OCI-LY1 (cell line): ENCODE measurements around the gene COBL.
"Not testable (repeated sequence)": the region's sequence is repeated elsewhere in the genome, so short reads cannot be mapped to it uniquely, and the experiment has no call there.

Experiments
- H2AFZ ChIP-seq: fragments of 200-600 bp; sonication (generic), shearing (Covaris generic); 2 replicates; pipeline ENCODE4 v1.6.0; 2014; ENCODE audit warnings: antibody characterized with exemption, mild to moderate bottlenecking, low read length
- H3F3A ChIP-seq: fragments of 200-600 bp; sonication (generic), shearing (Covaris generic); 2 replicates; pipeline ENCODE4 v1.6.0; 2014; ENCODE audit warnings: mild to moderate bottlenecking, antibody characterized with exemption, low read length, moderate library complexity; ENCODE audit not compliant: insufficient read depth
- H3K27ac ChIP-seq: fragments of 200-600 bp; sonication (generic); 2 replicates; pipeline ENCODE4 v1.5.1; 2014; ENCODE audit warnings: low read length, mixed run types, mild to moderate bottlenecking, low read depth; ENCODE audit not compliant: poor library complexity, severe bottlenecking
- H3K27me3 ChIP-seq: fragments of 200-600 bp; sonication (generic); 2 replicates; pipeline ENCODE4 v1.6.0; 2014; ENCODE audit warnings: antibody characterized with exemption, mild to moderate bottlenecking, low read length, moderate library complexity; ENCODE audit not compliant: insufficient read depth
- H3K36me3 ChIP-seq: fragments of 200-600 bp; sonication (generic); 2 replicates; pipeline ENCODE4 v1.6.1; 2014; ENCODE audit warnings: mild to moderate bottlenecking, antibody characterized with exemption, low read length, moderate library complexity, mixed read lengths; ENCODE audit not compliant: insufficient read depth
- H3K4me1 ChIP-seq: fragments of 200-600 bp; sonication (generic); 2 replicates; pipeline ENCODE4 v1.5.1; 2014; ENCODE audit warnings: mild to moderate bottlenecking, low read length, moderate library complexity; ENCODE audit not compliant: insufficient read depth, severe bottlenecking
- H3K4me2 ChIP-seq: fragments of 200-600 bp; sonication (generic), shearing (Covaris generic); 2 replicates; pipeline ENCODE4 v1.6.1; 2014; ENCODE audit warnings: low read length
- H3K4me3 ChIP-seq: fragments of 200-600 bp; sonication (generic); 2 replicates; pipeline ENCODE4 v1.5.1; 2014; ENCODE audit warnings: low read length, low read depth, mild to moderate bottlenecking, mixed read lengths; ENCODE audit not compliant: poor library complexity, severe bottlenecking
- H3K79me2 ChIP-seq: fragments of 200-600 bp; shearing (Covaris generic); 2 replicates; pipeline ENCODE4 v1.6.1; 2016; ENCODE audit warnings: mixed run types, low read length, mixed read lengths; ENCODE audit not compliant: insufficient read depth
- H3K9ac ChIP-seq: fragments of 200-600 bp; sonication (generic), shearing (Covaris generic); 2 replicates; pipeline ENCODE4 v1.6.1; 2014; ENCODE audit warnings: mild to moderate bottlenecking, low read length, mixed read lengths
- H3K9me2 ChIP-seq: fragments of 200-600 bp; sonication (generic), shearing (Covaris generic); 2 replicates; pipeline ENCODE4 v1.6.1; 2014; ENCODE audit warnings: low read depth, mild to moderate bottlenecking, low read length, mixed read lengths
- H3K9me3 ChIP-seq: fragments of 200-600 bp; shearing (Covaris generic); 2 replicates; pipeline ENCODE4 v1.6.1; 2014; ENCODE audit warnings: low read length, mixed read lengths
- H4K20me1 ChIP-seq: fragments of 200-600 bp; sonication (generic), shearing (Covaris generic); 2 replicates; pipeline ENCODE4 v1.6.0; 2016; ENCODE audit warnings: mild to moderate bottlenecking, low read length; ENCODE audit not compliant: insufficient read depth
- EZH2 ChIP-seq: fragments of 200-600 bp; sonication (generic), shearing (Covaris generic); IDR thresholded peaks from 2 replicates; pipeline ENCODE4 v1.8.0; 2017; ENCODE audit warnings: borderline replicate concordance, mixed run types, mild to moderate bottlenecking, antibody characterized with exemption, low read length, moderate library complexity, mixed read lengths
- TF ChIP-seq, protein P1 (sequence below): fragments of 200-600 bp; sonication (generic), shearing (Covaris generic); IDR thresholded peaks from 2 replicates; pipeline ENCODE4 v1.5.1; 2017; ENCODE audit warnings: mild to moderate bottlenecking, antibody characterized with exemption, low read length, moderate library complexity, mixed read lengths

Gene COBL

GRCh38 chr7:51213618-51214017 lies 103.0 kb downstream of the COBL start:
- Histone ChIP-seq H3F3A (no peaks in the 10 kb centered on the region), H3K4me3 (no peak overlapping the region), H3K4me2 (no peak overlapping the region), H3K9ac (no peak overlapping the region), H3K36me3 (no peaks in the 10 kb centered on the region), H3K27me3 (no peaks in the 10 kb centered on the region), H3K9me3 (no peaks in the 10 kb centered on the region), H3K79me2 (no peaks in the 10 kb centered on the region), H2AFZ (no peak overlapping the region), H3K4me1 (no peaks in the 10 kb centered on the region), H3K27ac (no peak overlapping the region), H3K9me2 (no peaks in the 10 kb centered on the region), H4K20me1 (no peaks in the 10 kb centered on the region)
- TF ChIP-seq, protein P1, sequence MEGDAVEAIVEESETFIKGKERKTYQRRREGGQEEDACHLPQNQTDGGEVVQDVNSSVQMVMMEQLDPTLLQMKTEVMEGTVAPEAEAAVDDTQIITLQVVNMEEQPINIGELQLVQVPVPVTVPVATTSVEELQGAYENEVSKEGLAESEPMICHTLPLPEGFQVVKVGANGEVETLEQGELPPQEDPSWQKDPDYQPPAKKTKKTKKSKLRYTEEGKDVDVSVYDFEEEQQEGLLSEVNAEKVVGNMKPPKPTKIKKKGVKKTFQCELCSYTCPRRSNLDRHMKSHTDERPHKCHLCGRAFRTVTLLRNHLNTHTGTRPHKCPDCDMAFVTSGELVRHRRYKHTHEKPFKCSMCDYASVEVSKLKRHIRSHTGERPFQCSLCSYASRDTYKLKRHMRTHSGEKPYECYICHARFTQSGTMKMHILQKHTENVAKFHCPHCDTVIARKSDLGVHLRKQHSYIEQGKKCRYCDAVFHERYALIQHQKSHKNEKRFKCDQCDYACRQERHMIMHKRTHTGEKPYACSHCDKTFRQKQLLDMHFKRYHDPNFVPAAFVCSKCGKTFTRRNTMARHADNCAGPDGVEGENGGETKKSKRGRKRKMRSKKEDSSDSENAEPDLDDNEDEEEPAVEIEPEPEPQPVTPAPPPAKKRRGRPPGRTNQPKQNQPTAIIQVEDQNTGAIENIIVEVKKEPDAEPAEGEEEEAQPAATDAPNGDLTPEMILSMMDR: no peak
- no peak for TF ChIP-seq EZH2

GRCh38 chr7:51210766-51211165 lies 105.8 kb downstream of the COBL start:
- Histone ChIP-seq H3K79me2 (no peaks in the 10 kb centered on the region), H2AFZ (no peak overlapping the region), H3K27ac (no peak overlapping the region), H3K9me3 (no peaks in the 10 kb centered on the region), H3F3A (no peaks in the 10 kb centered on the region), H3K4me3 (no peak overlapping the region), H3K27me3 (no peaks in the 10 kb centered on the region), H3K36me3 (no peaks in the 10 kb centered on the region), H3K9me2 (no peaks in the 10 kb centered on the region), H3K4me1 (no peaks in the 10 kb centered on the region), H3K9ac (no peak overlapping the region), H3K4me2 (no peak overlapping the region), H4K20me1 (no peaks in the 10 kb centered on the region)
- TF ChIP-seq EZH2: no peak
- TF ChIP-seq, protein P1: no peak

GRCh38 chr7:51209426-51209825 lies 107.2 kb downstream of the COBL start:
- Histone ChIP-seq H2AFZ (no peak overlapping the region), H3K4me1 (no peaks in the 10 kb centered on the region), H3K27me3 (no peaks in the 10 kb centered on the region), H3K36me3 (no peaks in the 10 kb centered on the region), H3F3A (no peaks in the 10 kb centered on the region), H3K4me2 (no peak overlapping the region), H3K9me3 (no peaks in the 10 kb centered on the region), H3K4me3 (no peak overlapping the region), H3K9ac (no peak overlapping the region), H3K79me2 (no peaks in the 10 kb centered on the region), H4K20me1 (no peaks in the 10 kb centered on the region), H3K9me2 (no peaks in the 10 kb centered on the region), H3K27ac (no peak overlapping the region)
- no peak for TF ChIP-seq EZH2
- TF ChIP-seq, protein P1: no peak

DNA sequence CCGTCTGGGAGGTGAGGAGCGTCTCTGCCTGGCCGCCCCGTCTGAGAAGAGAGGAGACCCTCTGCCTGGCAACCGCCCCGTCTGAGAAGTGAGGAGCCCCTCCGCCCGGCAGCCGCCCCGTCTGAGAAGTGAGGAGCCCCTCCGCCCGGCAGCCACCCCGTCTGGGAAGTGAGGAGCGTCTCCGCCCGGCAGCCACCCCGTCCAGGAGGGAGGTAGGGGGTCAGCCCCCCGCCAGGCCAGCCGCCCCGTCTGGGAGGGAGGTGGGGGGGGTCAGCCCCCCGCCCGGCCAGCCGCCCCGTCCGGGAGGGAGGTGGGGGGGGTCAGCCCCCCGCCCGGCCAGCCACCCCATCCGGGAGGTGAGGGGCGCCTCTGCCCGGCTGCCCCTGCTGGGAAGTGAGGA lies 108.5 kb downstream of the COBL start:
- not testable (repeated sequence) for H3K4me3 ChIP-seq, H3K4me1 ChIP-seq, H3K79me2 ChIP-seq, H3K9ac ChIP-seq, H2AFZ ChIP-seq, H3K27me3 ChIP-seq, H3F3A ChIP-seq, H3K9me3 ChIP-seq, H3K36me3 ChIP-seq, H4K20me1 ChIP-seq, H3K4me2 ChIP-seq, H3K27ac ChIP-seq, H3K9me2 ChIP-seq
